ENCODE data around the gene SNX17.

DNA sequence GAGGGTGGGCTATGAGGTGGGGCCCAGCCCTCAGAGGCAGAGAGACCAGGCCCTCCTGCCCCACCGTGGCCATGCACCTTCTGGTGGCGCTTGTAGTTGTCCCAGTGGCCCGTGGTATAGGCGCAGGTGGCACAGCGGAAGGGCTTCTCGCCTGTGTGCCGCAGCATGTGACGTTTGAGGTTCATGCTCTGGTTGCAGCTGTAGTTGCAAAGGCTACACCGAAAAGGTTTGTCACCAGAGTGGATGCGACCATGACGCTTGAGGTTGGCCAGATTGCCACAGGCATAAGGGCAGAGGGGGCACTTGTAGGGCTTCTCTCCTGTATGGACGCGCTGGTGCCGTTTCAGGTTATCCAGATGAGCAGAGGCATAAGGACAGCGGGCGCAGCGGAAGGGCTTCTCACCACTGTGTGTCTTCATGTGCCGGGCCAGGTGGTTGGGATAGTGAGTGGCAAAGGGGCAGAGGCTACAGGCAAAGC, 7.2 kb downstream of the SNX17 start:
- TF ChIP-seq, protein P1, sequence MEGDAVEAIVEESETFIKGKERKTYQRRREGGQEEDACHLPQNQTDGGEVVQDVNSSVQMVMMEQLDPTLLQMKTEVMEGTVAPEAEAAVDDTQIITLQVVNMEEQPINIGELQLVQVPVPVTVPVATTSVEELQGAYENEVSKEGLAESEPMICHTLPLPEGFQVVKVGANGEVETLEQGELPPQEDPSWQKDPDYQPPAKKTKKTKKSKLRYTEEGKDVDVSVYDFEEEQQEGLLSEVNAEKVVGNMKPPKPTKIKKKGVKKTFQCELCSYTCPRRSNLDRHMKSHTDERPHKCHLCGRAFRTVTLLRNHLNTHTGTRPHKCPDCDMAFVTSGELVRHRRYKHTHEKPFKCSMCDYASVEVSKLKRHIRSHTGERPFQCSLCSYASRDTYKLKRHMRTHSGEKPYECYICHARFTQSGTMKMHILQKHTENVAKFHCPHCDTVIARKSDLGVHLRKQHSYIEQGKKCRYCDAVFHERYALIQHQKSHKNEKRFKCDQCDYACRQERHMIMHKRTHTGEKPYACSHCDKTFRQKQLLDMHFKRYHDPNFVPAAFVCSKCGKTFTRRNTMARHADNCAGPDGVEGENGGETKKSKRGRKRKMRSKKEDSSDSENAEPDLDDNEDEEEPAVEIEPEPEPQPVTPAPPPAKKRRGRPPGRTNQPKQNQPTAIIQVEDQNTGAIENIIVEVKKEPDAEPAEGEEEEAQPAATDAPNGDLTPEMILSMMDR (IDR thresholded peaks at IDR 0.05) = no peak
- no peak for TF ChIP-seq EP300 (IDR thresholded peaks at IDR 0.05)
